H9 (cell line): Measurements from ENCODE around the gene HMCES. TPM values are rescaled to one million over a fixed set of nuclear protein-coding genes. Genes with fewer than 3 reads are reported as not detected.

Source experiments
- DNase-seq: peaks from one replicate; pipeline ENCODE4 v3.0.0-alpha.2; 2017
- H2AFZ ChIP-seq: one replicate; pipeline ENCODE4 v1.6.1; 2013; ENCODE audit warnings: mild to moderate bottlenecking, low read length, control low read depth, moderate library complexity
- H2AK5ac ChIP-seq: 2 replicates; pipeline ENCODE4 v1.6.1; 2013; ENCODE audit warnings: low read length, control low read depth, mixed read lengths; ENCODE audit not compliant: insufficient read length
- H2BK120ac ChIP-seq: one replicate; pipeline ENCODE4 v1.6.1; 2013; ENCODE audit warnings: low read depth, mild to moderate bottlenecking, low read length, control low read depth, inconsistent platforms; ENCODE audit not compliant: poor library complexity, severe bottlenecking
- H2BK12ac ChIP-seq: 2 replicates; pipeline ENCODE4 v1.6.1; 2013; ENCODE audit warnings: low read length, control low read depth, mixed read lengths, low read depth; ENCODE audit not compliant: insufficient read length
- H2BK15ac ChIP-seq: 2 replicates; pipeline ENCODE4 v1.6.1; 2013; ENCODE audit warnings: low read depth, low read length, control low read depth
- H2BK20ac ChIP-seq: one replicate; pipeline ENCODE4 v1.6.1; 2013; ENCODE audit warnings: low read depth, mild to moderate bottlenecking, low read length, control low read depth, inconsistent platforms; ENCODE audit not compliant: poor library complexity, severe bottlenecking
- H2BK5ac ChIP-seq: 2 replicates; pipeline ENCODE4 v1.6.1; 2013; ENCODE audit warnings: low read length, control low read depth, mixed read lengths; ENCODE audit not compliant: insufficient read length
- H3K14ac ChIP-seq: 2 replicates; pipeline ENCODE4 v1.6.1; 2013; ENCODE audit warnings: low read length, control low read depth; ENCODE audit not compliant: insufficient read depth
- H3K18ac ChIP-seq: 2 replicates; pipeline ENCODE4 v1.6.1; 2013; ENCODE audit warnings: low read depth, mild to moderate bottlenecking, mixed read lengths, low read length, control low read depth; ENCODE audit not compliant: insufficient read length
- H3K23ac ChIP-seq: 2 replicates; pipeline ENCODE4 v1.6.1; 2013; ENCODE audit warnings: low read length, control low read depth, mixed read lengths, low read depth; ENCODE audit not compliant: insufficient read length
- H3K23me2 ChIP-seq: 2 replicates; pipeline ENCODE4 v1.6.1; 2013; ENCODE audit warnings: low read depth, mild to moderate bottlenecking, mixed read lengths, low read length, control low read depth; ENCODE audit not compliant: insufficient read length, poor library complexity, severe bottlenecking
- H3K27ac ChIP-seq: 2 replicates; pipeline ENCODE4 v1.5.1; 2013; ENCODE audit warnings: low read length, control low read depth, mixed read lengths, low read depth; ENCODE audit not compliant: insufficient read length
- H3K27me3 ChIP-seq: 2 replicates; pipeline ENCODE4 v1.6.1; 2013; ENCODE audit warnings: low read length, control low read depth, inconsistent platforms; ENCODE audit not compliant: insufficient read depth
- H3K4ac ChIP-seq: 2 replicates; pipeline ENCODE4 v1.6.1; 2013; ENCODE audit warnings: low read depth, mild to moderate bottlenecking, control low read depth, inconsistent platforms, low read length, moderate library complexity
- H3K4me1 ChIP-seq: 2 replicates; pipeline ENCODE4 v1.6.1; 2013; ENCODE audit warnings: low read length, control low read depth, inconsistent platforms; ENCODE audit not compliant: insufficient read depth
- H3K4me2 ChIP-seq: 2 replicates; pipeline ENCODE4 v1.6.1; 2013; ENCODE audit warnings: low read length, control low read depth, mixed read lengths; ENCODE audit not compliant: insufficient read length, insufficient read depth
- H3K56ac ChIP-seq: 2 replicates; pipeline ENCODE4 v1.6.1; 2013; ENCODE audit warnings: low read depth, mild to moderate bottlenecking, mixed read lengths, low read length, control low read depth; ENCODE audit not compliant: insufficient read length
- H3K79me1 ChIP-seq: 2 replicates; pipeline ENCODE4 v1.6.1; 2013; ENCODE audit warnings: low read depth, mild to moderate bottlenecking, moderate library complexity, low read length, control low read depth, inconsistent platforms; ENCODE audit not compliant: insufficient read depth, poor library complexity, severe bottlenecking
- H3K79me2 ChIP-seq: 2 replicates; pipeline ENCODE4 v1.6.1; 2013; ENCODE audit warnings: low read length, control low read depth, inconsistent platforms; ENCODE audit not compliant: insufficient read depth
- H3K9ac ChIP-seq: 2 replicates; pipeline ENCODE4 v1.6.1; 2013; ENCODE audit warnings: low read length, control low read depth, mixed read lengths; ENCODE audit not compliant: insufficient read length; ENCODE audit errors: extremely low read depth
- H3K9me3 ChIP-seq: one replicate; pipeline ENCODE4 v1.6.1; 2013; ENCODE audit warnings: low read depth, low read length, inconsistent platforms; ENCODE audit not compliant: control insufficient read depth
- H3T11ph ChIP-seq: one replicate; pipeline ENCODE4 v1.6.1; 2013; ENCODE audit warnings: mild to moderate bottlenecking, low read length, control low read depth, inconsistent platforms
- H4K20me1 ChIP-seq: one replicate; pipeline ENCODE4 v1.6.1; 2013; ENCODE audit not compliant: control insufficient read depth, insufficient read length, insufficient read depth
- H4K5ac ChIP-seq: 2 replicates; pipeline ENCODE4 v1.6.1; 2013; ENCODE audit warnings: low read depth, mild to moderate bottlenecking, mixed read lengths, low read length, control low read depth; ENCODE audit not compliant: insufficient read length
- H4K8ac ChIP-seq: replicated peaks from 2 replicates; pipeline ENCODE4 v1.6.1; 2013; ENCODE audit warnings: low read length, control low read depth, mixed read lengths, low read depth; ENCODE audit not compliant: insufficient read length
- H4K91ac ChIP-seq: 2 replicates; pipeline ENCODE4 v1.6.1; 2013; ENCODE audit warnings: low read depth, mild to moderate bottlenecking, moderate library complexity, mixed read lengths, low read length, control low read depth; ENCODE audit not compliant: insufficient read length
- H3K27ac Mint-ChIP-seq, 3 experiments: 2 replicates in 2 of 3; 3 replicates in 1 of 3; pipeline ENCODE4 v1.8.0; 2020 to 2021; ENCODE audit warnings: mixed read lengths in 3 of 3, mild to moderate bottlenecking in 1 of 3, moderate library complexity in 1 of 3
- H3K27me3 Mint-ChIP-seq: 2 replicates; pipeline ENCODE4 v1.8.0; 2021; ENCODE audit warnings: low read depth, mild to moderate bottlenecking, moderate library complexity, mixed read lengths
- H3K36me3 Mint-ChIP-seq, 3 experiments: 2 replicates in 2 of 3; 3 replicates in 1 of 3; pipeline ENCODE4 v1.8.0; 2020 to 2021; ENCODE audit warnings: low read depth in 3 of 3, mixed read lengths in 3 of 3; ENCODE audit not compliant: insufficient read depth in 1 of 3
- H3K4me1 Mint-ChIP-seq, 2 experiments: 2 replicates each; pipeline ENCODE4 v1.8.0; 2020; ENCODE audit warnings: mixed read lengths in 2 of 2
- H3K4me3 Mint-ChIP-seq, 2 experiments: 2 replicates in 1 of 2; 3 replicates in 1 of 2; pipeline ENCODE4 v1.8.0; 2020 to 2021; ENCODE audit warnings: mild to moderate bottlenecking in 2 of 2, mixed read lengths in 2 of 2, moderate library complexity in 1 of 2
- H3K9me3 Mint-ChIP-seq, 2 experiments: 2 replicates in 1 of 2; 3 replicates in 1 of 2; pipeline ENCODE4 v1.8.0; 2020; ENCODE audit warnings: mild to moderate bottlenecking in 2 of 2, mixed read lengths in 2 of 2, moderate library complexity in 1 of 2
- WGBS: extraction: QIAGEN DNeasy Blood & Tissue Kit; methylation state at CpG from one replicate; pipeline ENCODE4 v1.1.7; 2013; ENCODE audit warnings: missing lambda C conversion rate, low lambda C conversion rate, mixed read lengths; ENCODE audit not compliant: insufficient read length; ENCODE audit errors: extremely low coverage; 5-methylcytosine and 5-hydroxymethylcytosine counted together
- total RNA-seq: library from RNA; stranded (reverse); gene quantifications from 2 replicates; pipeline ENCODE4 v1.2.1, GENCODE V29; 2021
- TF ChIP-seq, protein P1 (sequence below): fragments of 200-600 bp; sonication (generic); conservative IDR thresholded peaks from 3 replicates; pipeline ENCODE4 v1.8.0; 2021; ENCODE audit warnings: antibody characterized with exemption, mild to moderate bottlenecking

HMCES gene
- total RNA-seq, 1 experiment from 2014 or later: 52.4 TPM

DNA sequence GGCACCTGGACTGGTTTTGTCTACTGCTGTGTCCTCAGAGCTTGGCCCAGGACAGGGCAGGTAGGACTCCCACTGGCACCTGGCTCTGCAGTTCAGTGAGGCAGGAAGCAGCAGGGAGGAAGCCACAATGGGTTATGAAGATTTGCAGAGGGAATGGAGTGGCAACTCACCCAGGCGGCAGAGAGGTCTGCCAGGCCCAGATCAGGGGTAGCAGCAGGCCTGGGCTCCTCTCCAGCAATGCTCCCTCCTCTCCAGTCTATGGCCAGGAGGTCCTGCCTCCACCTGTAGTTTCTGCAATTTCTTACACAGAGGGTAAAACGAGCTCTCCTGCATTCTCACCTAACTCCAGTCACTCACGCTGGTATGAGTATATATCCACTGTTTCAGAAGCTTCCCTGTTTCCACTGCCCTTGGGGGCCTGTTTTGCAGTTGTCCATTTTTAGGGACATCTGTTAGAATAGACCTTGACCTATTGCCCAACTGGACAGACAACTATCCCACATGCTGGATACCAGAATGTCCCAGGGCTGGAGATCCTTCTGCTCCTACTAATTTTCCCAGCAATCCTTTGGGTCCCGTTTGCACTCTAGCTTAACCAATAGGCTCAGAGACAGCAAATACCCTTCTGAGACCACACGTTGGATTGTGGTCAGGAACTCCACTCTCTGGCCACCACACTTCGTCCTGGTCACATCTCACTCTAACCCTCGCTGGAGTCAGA lies 35.2 kb downstream of the HMCES start:
- TF ChIP-seq, protein P1, sequence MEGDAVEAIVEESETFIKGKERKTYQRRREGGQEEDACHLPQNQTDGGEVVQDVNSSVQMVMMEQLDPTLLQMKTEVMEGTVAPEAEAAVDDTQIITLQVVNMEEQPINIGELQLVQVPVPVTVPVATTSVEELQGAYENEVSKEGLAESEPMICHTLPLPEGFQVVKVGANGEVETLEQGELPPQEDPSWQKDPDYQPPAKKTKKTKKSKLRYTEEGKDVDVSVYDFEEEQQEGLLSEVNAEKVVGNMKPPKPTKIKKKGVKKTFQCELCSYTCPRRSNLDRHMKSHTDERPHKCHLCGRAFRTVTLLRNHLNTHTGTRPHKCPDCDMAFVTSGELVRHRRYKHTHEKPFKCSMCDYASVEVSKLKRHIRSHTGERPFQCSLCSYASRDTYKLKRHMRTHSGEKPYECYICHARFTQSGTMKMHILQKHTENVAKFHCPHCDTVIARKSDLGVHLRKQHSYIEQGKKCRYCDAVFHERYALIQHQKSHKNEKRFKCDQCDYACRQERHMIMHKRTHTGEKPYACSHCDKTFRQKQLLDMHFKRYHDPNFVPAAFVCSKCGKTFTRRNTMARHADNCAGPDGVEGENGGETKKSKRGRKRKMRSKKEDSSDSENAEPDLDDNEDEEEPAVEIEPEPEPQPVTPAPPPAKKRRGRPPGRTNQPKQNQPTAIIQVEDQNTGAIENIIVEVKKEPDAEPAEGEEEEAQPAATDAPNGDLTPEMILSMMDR: no peak
- Histone ChIP-seq H3K79me1 (no peaks in the 10 kb centered on the region), H3K23me2 (peaks cover 4% of the 10 kb centered on the region), H3K9me3 (no peaks in the 10 kb centered on the region), H3K56ac (no peak overlapping the region), H3K4me1 (no peaks in the 10 kb centered on the region), H3K4ac (no peak overlapping the region), H2AFZ (no peak overlapping the region), H3T11ph (no peak overlapping the region), H3K14ac (no peak overlapping the region), H3K18ac (no peak overlapping the region), H3K27ac (no peak overlapping the region), H3K9ac (no peak overlapping the region), H2BK5ac (no peak overlapping the region), H4K91ac (no peak overlapping the region), H4K8ac (no peak overlapping the region), H4K20me1 (no peaks in the 10 kb centered on the region), H2BK15ac (no peak overlapping the region), H2BK20ac (no peak overlapping the region), H3K79me2 (no peaks in the 10 kb centered on the region), H3K23ac (no peak overlapping the region), H4K5ac (no peak overlapping the region), H2AK5ac (no peak overlapping the region), H3K27me3 (no peaks in the 10 kb centered on the region), H2BK120ac (no peak overlapping the region), H3K4me2 (peak overlapping the region; percentile 74), H2BK12ac (no peak overlapping the region)
- Mint-ChIP-seq H3K9me3 (no peaks in the 10 kb centered on the region; a peak in 2 of 5 replicates), H3K36me3 (peaks cover 3 to 8% (median 3%) of the 10 kb centered on the region in 3 experiments; a peak in 5 of 7 replicates), H3K4me3 (peak overlapping the region; percentile 83 to 90), H3K27ac (peak overlapping the region in 1 of 3 experiments; percentile 78; a peak in 4 of 7 replicates), H3K27me3 (peaks cover 3% of the 10 kb centered on the region; the same call in 1 of the 2 replicates), H3K4me1 (peaks cover 11 to 20% of the 10 kb centered on the region in 2 experiments)
- no CpG with 5 or more reads among the region's 7 CpGs for WGBS
- no peak for DNase-seq
